ENCODE data around the gene HPCA. TPM values are rescaled to one million over a fixed set of nuclear protein-coding genes. Genes with fewer than 3 reads are reported as not detected.

The HPCA gene
- total and polyA plus RNA-seq, 2 of the 8 experiments (the other 6 are each of a cell fraction or from before 2014, with no cell fraction given), result 0.70 to 1.4 TPM

DNA sequence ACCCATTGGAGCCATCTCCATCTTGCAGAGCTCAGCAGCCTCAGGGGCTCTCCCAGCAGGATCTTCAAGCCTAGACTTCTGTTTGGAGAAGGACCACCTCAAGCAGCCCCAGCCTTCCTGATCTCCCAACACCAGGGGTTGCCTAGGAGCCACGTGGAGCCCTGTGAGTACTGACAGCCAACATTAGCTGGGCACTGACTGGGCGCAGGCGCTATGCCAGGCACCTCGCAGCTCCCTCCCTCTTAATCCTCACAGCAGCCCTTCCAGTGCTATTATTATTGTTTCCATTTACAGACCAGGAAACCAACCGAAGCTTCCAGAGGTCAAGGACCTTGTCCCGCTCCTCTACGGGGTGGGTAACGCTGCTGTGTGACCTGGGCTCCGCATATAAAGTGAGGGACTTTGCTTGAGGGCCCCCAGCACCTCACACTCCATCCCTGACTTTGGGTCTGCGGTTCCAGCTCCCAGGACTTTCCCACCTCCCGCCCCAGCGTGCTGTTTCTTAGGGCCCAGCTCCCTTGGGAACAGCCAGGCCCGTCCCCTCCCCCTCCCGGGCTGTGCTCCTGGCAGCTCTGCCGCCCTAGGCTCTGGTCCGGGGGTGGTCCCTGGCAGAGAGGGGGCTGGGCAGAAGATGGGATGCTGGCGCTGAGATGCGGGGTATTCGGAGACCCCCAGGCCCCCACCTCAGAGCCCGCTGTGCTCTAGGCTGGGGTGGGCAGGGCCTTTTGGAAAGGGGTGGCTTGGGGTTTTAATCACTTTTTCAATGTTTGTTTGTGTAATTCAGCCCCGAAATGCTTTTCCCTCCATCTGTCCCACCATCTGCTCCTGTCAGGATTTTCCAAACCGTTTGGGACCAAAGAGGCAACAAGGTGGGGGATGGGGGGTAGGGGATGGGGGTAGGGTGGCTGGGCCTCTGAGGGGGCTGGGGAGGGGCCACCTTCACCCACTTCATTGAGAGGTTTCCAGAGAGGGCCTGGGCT is 4.1 kb upstream of the HPCA start:
- H3K79me2 ChIP-seq (ENCODE audit: control insufficient read depth in 1 of 2, insufficient read depth in 2 of 2, low read length in 2 of 2), result no peaks in the 10 kb centered on the region
- H2BK5ac ChIP-seq (ENCODE audit: low read depth, low read length), result no peak overlapping the region; the same call in 1 of the 2 replicates
- no peak for DNase-seq (ENCODE audit: low read depth in 1 of 2, low spot score in 2 of 2)
- H3K27me3 ChIP-seq (replicated peaks in 1 of 4; ENCODE audit: control insufficient read depth in 3 of 4, extremely low read depth in 1 of 4, insufficient read depth in 3 of 4, low read length in 3 of 4), result peaks cover 3 to 20% (median 14%) of the 10 kb centered on the region in 4 experiments; a peak in 6 of 7 replicates
- no peak overlapping the region for H2BK120ac ChIP-seq (replicated peaks; ENCODE audit: low read depth, low read length)
- WGBS, 2 experiments (ENCODE audit: extremely low coverage in 1 of 2, insufficient coverage in 1 of 2, insufficient read length in 1 of 2, insufficient replicate concordance in 2 of 2, low coverage in 1 of 2, low lambda C conversion rate in 2 of 2, missing lambda C conversion rate in 1 of 2), result 65% methylated on average over 22 of the region's 22 CpGs; no CpG with 5 or more reads in 1 of the 2 experiments
- H4K8ac ChIP-seq (ENCODE audit: extremely low read depth, insufficient read depth, low read length), result 0 out of 2 replicates have a peak overlapping the region, but pooled peaks have one; percentile 15
- no peaks in the 10 kb centered on the region for H3K79me1 ChIP-seq (ENCODE audit: low read depth, low read length)
- FAIRE-seq, result no peak
- peaks cover 5% of the 10 kb centered on the region; the same call in 1 of the 2 replicates for H3K23me2 ChIP-seq (ENCODE audit: low read depth, low read length)
- peak overlapping the region; percentile 65 for H2AFZ ChIP-seq (ENCODE audit: low read length)
- no peaks in the 10 kb centered on the region for H3K36me3 ChIP-seq (ENCODE audit: control insufficient read depth in 2 of 4, insufficient read depth in 4 of 4, low read length in 3 of 4)
- ChIA-PET CTCF (ENCODE audit: partially characterized antibody) (interaction anchor here (0.5 to 19.0 kb wide), 7 partner anchors 10 to 211 kb away, joined by 3 to 382 read pairs (median 4); partner anchors contain the start of gene HPCA), POLR2A (ENCODE audit: partially characterized antibody) (interaction anchor here (1.2 to 1.7 kb wide), 2 partner anchors 10 to 11 kb away, joined by 3 to 10 read pairs; no protein-coding TSS in a partner anchor)
- TF ChIP-seq POU5F1 (IDR thresholded peaks at IDR 0.05; ENCODE audit: low read depth, low read length), result no peak
- peak in 1 of 2 experiments; percentile 80; a peak in 1 of 3 replicates for TF ChIP-seq EP300 (IDR thresholded peaks at IDR 0.05; ENCODE audit: borderline replicate concordance in 1 of 2, low read depth in 2 of 2, low read length in 2 of 2)
- no peak for TF ChIP-seq YY1 (IDR thresholded peaks at IDR 0.05; ENCODE audit: low read depth, low read length)
- no peak for TF ChIP-seq SIRT6 (IDR thresholded peaks at IDR 0.05; ENCODE audit: low read length)
- TF ChIP-seq TBP (IDR thresholded peaks at IDR 0.05; ENCODE audit: low read depth, low read length), result no peak
- no peak for TF ChIP-seq POLR2AphosphoS5 (IDR thresholded peaks at IDR 0.05; ENCODE audit: low read depth, low read length)
- no peak overlapping the region for H3K4me3 ChIP-seq (ENCODE audit: extremely low read depth in 1 of 4, insufficient read depth in 2 of 4, low read depth in 3 of 4, low read length in 4 of 4)
- H3K18ac ChIP-seq (ENCODE audit: extremely low read depth, low read length), result peak overlapping the region; percentile 15; the same call in 1 of the 2 replicates
- H3K27ac ChIP-seq (ENCODE audit: low read depth, low read length), result no peak overlapping the region
- no peak overlapping the region for H4K5ac ChIP-seq (ENCODE audit: insufficient read length, low read depth, low read length)
- no peak overlapping the region; the same call in 1 of the 2 replicates for H2BK12ac ChIP-seq (ENCODE audit: low read depth, low read length)
- H4K91ac ChIP-seq (replicated peaks; ENCODE audit: insufficient read length, low read length), result no peak overlapping the region
- no peak overlapping the region for H3K14ac ChIP-seq (ENCODE audit: insufficient read length)
- H4K20me1 ChIP-seq (replicated peaks in 1 of 2; ENCODE audit: control insufficient read depth in 1 of 2, insufficient read depth in 2 of 2, low read length in 2 of 2), result peaks cover 0 to 9% of the 10 kb centered on the region in 2 experiments
- H3K4me1 ChIP-seq (replicated peaks in 1 of 4; ENCODE audit: control insufficient read depth in 3 of 4, insufficient read depth in 4 of 4, low read length in 3 of 4), result peaks cover 0 to 19% (median 12%) of the 10 kb centered on the region in 4 experiments; a peak in 6 of 7 replicates
- peak overlapping the region in 1 of 2 experiments; percentile 50; a peak in 3 of 4 replicates for H3K4me2 ChIP-seq (ENCODE audit: insufficient read depth in 1 of 2, low read depth in 2 of 2, low read length in 2 of 2)
- no peak overlapping the region for H3K56ac ChIP-seq (replicated peaks; ENCODE audit: insufficient read length, low read depth, low read length)
- H2BK20ac ChIP-seq (ENCODE audit: low read length), result 0 out of 2 replicates have a peak overlapping the region, but pooled peaks have one; percentile 21
- H2AK5ac ChIP-seq (ENCODE audit: low read depth, low read length), result no peak overlapping the region
- H3K9me3 ChIP-seq (ENCODE audit: insufficient read depth in 2 of 2, low read depth in 1 of 2, low read length in 1 of 2), result no peaks in the 10 kb centered on the region
- 0 out of 2 replicates have a peak overlapping the region, but pooled peaks have one; percentile 67 for H2BK15ac ChIP-seq (ENCODE audit: low read length)
- H3K9ac ChIP-seq (replicated peaks in 1 of 4; ENCODE audit: extremely low read depth in 1 of 4, low read depth in 3 of 4, low read length in 3 of 4), result no peak overlapping the region
- H3K23ac ChIP-seq (ENCODE audit: insufficient read length), result no peak overlapping the region
- no peak overlapping the region for H3K4ac ChIP-seq (replicated peaks; ENCODE audit: insufficient read length, low read depth, low read length)
